ENCODE results near the gene SPCS2. TPM values are rescaled to one million over a fixed set of nuclear protein-coding genes. Genes with fewer than 3 reads are reported as not detected.

Gene SPCS2
- total RNA-seq, 1 experiment from 2014 or later, result 209 TPM

DNA sequence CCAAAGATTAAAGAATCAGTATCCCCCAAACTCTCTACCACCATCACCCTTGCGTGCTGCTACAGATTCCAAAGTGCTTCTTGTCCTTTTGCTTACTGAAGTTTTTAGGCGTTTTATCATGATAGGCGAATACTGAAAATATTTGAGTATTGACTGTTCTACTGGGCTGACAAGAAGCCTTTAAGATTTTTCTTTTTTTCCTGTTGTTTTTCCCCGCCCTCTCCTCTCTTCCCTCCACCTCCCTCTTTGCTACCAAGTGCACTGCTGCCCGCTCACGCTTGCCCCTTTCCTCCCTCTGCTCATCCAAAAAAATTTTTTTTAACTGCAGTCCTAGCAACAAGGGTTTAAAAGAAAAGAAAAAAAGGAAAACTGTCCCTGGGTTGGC, 679 bp downstream of the SPCS2 start:
- no peaks in the 10 kb centered on the region for H3K27me3 Mint-ChIP-seq (ENCODE audit: unreplicated experiment)
- no TSS peak for BruUV-seq (replicated peaks)
- H3K9me3 Mint-ChIP-seq (ENCODE audit: low read depth, unreplicated experiment), result no peaks in the 10 kb centered on the region
- peak overlapping the region; percentile 99 for H3K27ac Mint-ChIP-seq (ENCODE audit: unreplicated experiment)
- H3K4me3 Mint-ChIP-seq (ENCODE audit: low read depth, unreplicated experiment), result peak overlapping the region; percentile 93
- H3K4me1 Mint-ChIP-seq (ENCODE audit: low read depth, unreplicated experiment), result peaks cover 21% of the 10 kb centered on the region
- DNase-seq, result no peak
- CTCF ChIA-PET, result no interaction called here
- H3K36me3 Mint-ChIP-seq (ENCODE audit: insufficient read depth, unreplicated experiment), result peaks cover 38% of the 10 kb centered on the region
- intact Hi-C loops (cut with micrococcal nuclease; ENCODE audit: unreplicated experiment), result no loop called here
- TF ChIP-seq, protein P1, sequence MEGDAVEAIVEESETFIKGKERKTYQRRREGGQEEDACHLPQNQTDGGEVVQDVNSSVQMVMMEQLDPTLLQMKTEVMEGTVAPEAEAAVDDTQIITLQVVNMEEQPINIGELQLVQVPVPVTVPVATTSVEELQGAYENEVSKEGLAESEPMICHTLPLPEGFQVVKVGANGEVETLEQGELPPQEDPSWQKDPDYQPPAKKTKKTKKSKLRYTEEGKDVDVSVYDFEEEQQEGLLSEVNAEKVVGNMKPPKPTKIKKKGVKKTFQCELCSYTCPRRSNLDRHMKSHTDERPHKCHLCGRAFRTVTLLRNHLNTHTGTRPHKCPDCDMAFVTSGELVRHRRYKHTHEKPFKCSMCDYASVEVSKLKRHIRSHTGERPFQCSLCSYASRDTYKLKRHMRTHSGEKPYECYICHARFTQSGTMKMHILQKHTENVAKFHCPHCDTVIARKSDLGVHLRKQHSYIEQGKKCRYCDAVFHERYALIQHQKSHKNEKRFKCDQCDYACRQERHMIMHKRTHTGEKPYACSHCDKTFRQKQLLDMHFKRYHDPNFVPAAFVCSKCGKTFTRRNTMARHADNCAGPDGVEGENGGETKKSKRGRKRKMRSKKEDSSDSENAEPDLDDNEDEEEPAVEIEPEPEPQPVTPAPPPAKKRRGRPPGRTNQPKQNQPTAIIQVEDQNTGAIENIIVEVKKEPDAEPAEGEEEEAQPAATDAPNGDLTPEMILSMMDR (IDR thresholded peaks at IDR 0.05; ENCODE audit: unreplicated experiment), result no peak

DNA sequence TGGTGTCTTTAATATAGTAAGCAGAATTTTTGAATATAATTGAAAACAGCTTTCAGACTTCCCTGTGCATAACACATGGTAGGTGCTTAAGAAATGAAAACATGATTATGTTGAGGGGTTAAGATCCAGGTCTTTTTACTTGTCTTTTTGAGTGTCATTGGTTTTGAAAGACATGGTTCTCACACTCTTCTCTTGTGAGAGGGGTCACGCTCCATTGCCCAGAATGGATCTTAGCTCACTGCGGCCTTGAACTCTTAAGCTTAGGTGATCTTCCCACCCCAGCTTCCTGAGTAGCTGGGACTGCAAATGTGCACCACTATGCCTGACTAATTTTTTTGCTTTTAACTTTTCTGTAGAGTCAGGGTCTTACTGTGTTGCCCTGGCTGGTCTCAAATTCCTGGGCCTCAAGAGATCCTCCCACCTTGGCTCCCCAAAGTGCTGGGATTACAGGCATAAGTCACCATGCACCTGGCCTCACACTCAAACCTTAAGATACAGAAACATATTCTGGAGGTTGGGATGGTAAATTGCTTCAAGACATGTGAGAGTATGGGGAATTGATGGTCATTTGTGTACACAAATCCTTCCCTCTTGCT, 1.4 kb downstream of the SPCS2 start:
- CTCF ChIA-PET, result no interaction called here
- Mint-ChIP-seq H3K36me3 (ENCODE audit: insufficient read depth, unreplicated experiment) (peaks cover 42% of the 10 kb centered on the region), H3K9me3 (ENCODE audit: low read depth, unreplicated experiment) (no peaks in the 10 kb centered on the region), H3K4me3 (ENCODE audit: low read depth, unreplicated experiment) (peak overlapping the region; percentile 93), H3K27ac (ENCODE audit: unreplicated experiment) (peak overlapping the region; percentile 99), H3K27me3 (ENCODE audit: unreplicated experiment) (no peaks in the 10 kb centered on the region), H3K4me1 (ENCODE audit: low read depth, unreplicated experiment) (peaks cover 24% of the 10 kb centered on the region)
- BruUV-seq (replicated peaks), result no TSS peak
- DNase-seq, result no peak
- intact Hi-C loops (cut with micrococcal nuclease; ENCODE audit: unreplicated experiment), result no loop called here
- TF ChIP-seq, protein P1 (IDR thresholded peaks at IDR 0.05; ENCODE audit: unreplicated experiment), result no peak

DNA sequence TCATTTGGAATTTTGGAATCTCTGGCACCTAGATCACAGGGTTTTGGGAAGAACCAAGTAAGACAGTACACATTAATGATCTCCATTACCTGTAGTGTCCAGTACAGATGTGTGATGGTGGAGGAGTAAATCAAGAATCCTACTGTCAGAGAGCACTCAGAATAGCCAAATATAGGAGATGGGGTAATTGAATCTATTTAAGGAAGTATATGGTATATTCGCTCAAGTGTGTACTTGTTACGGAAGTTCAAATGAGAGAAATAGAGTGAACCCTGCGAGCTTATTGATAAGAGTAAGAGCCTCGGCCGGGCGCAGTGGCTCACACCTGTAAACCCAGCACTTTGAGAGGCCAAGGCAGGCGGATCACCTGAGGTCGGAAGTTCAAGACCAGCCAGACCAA, 2.2 kb downstream of the SPCS2 start:
- BruUV-seq (replicated peaks), result no TSS peak
- H3K4me3 Mint-ChIP-seq (ENCODE audit: low read depth, unreplicated experiment), result peak overlapping the region; percentile 93
- no peaks in the 10 kb centered on the region for H3K9me3 Mint-ChIP-seq (ENCODE audit: low read depth, unreplicated experiment)
- H3K27me3 Mint-ChIP-seq (ENCODE audit: unreplicated experiment), result no peaks in the 10 kb centered on the region
- CTCF ChIA-PET, result no interaction called here
- H3K4me1 Mint-ChIP-seq (ENCODE audit: low read depth, unreplicated experiment), result peaks cover 31% of the 10 kb centered on the region
- DNase-seq, result no peak
- no peak overlapping the region for H3K27ac Mint-ChIP-seq (ENCODE audit: unreplicated experiment)
- TF ChIP-seq, protein P1 (IDR thresholded peaks at IDR 0.05; ENCODE audit: unreplicated experiment), result no peak
- peaks cover 42% of the 10 kb centered on the region for H3K36me3 Mint-ChIP-seq (ENCODE audit: insufficient read depth, unreplicated experiment)
- intact Hi-C loops (cut with micrococcal nuclease; ENCODE audit: unreplicated experiment), result no loop called here

DNA sequence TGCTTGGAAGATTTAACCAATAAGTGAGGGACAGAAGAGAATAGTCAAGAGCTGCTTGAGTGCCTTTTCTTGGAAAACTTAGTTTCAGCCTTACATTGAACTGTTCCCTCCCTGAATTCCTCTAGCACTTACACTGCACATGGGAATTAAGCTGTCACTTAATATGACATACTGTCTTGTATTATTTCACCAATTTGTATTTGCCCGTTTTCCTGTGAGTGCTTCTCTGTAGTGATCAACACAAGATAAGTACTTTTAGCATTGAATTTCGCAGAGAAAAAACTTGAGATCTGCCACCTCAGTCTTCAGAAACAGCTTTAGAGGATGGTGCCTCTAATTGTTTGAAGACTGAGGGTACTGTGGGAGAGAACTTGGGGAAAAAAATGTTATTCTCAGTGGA, 3.7 kb downstream of the SPCS2 start:
- H3K27ac Mint-ChIP-seq (ENCODE audit: unreplicated experiment), result no peak overlapping the region
- CTCF ChIA-PET, result interaction anchor here (0.7 kb wide), 1 partner anchor 564 kb away, joined by 3 read pairs; no protein-coding TSS in a partner anchor
- no peak overlapping the region for H3K4me3 Mint-ChIP-seq (ENCODE audit: low read depth, unreplicated experiment)
- H3K4me1 Mint-ChIP-seq (ENCODE audit: low read depth, unreplicated experiment), result peaks cover 40% of the 10 kb centered on the region
- no peaks in the 10 kb centered on the region for H3K9me3 Mint-ChIP-seq (ENCODE audit: low read depth, unreplicated experiment)
- DNase-seq, result no peak
- TF ChIP-seq, protein P1 (IDR thresholded peaks at IDR 0.05; ENCODE audit: unreplicated experiment), result no peak
- H3K36me3 Mint-ChIP-seq (ENCODE audit: insufficient read depth, unreplicated experiment), result peaks cover 47% of the 10 kb centered on the region
- no TSS peak for BruUV-seq (replicated peaks)
- no peaks in the 10 kb centered on the region for H3K27me3 Mint-ChIP-seq (ENCODE audit: unreplicated experiment)
- intact Hi-C loops (cut with micrococcal nuclease; ENCODE audit: unreplicated experiment), result no loop called here
